Fibroblast of pulmonary artery (primary cell): ENCODE data around the gene ZNF581.

Source experiments
- DNase-seq: peaks from one replicate; pipeline ENCODE4 v3.0.0-alpha.2; 2010; ENCODE audit warnings: low read depth
- H3K4me3 ChIP-seq: replicated peaks from 2 replicates; pipeline ENCODE4 v1.5.1; 2011; ENCODE audit warnings: low read depth, mild to moderate bottlenecking, control low read depth, low read length, moderate library complexity
- CTCF ChIP-seq: IDR thresholded peaks from 2 replicates; pipeline ENCODE4 v1.5.1; 2011; ENCODE audit warnings: mild to moderate bottlenecking, control low read depth, low read length, inconsistent platforms; ENCODE audit errors: missing control alignments

The ZNF581 gene

GRCh38 chr19:55653651-55654322, 10.3 kb downstream of the ZNF581 start:
- H3K4me3 ChIP-seq, result peak overlapping the region; percentile 78
- peak; percentile 99 for DNase-seq
- TF ChIP-seq CTCF, result peak; percentile 100

GRCh38 chr19:55654323-55654867, 10.9 kb downstream of the ZNF581 start:
- peak; percentile 100 for DNase-seq
- H3K4me3 ChIP-seq, result peak overlapping the region; percentile 78
- no peak for TF ChIP-seq CTCF

GRCh38 chr19:55654868-55655647, 11.6 kb downstream of the ZNF581 start, which contains the start of gene U2AF2:
U2AF2 (plus strand) TSS chr19:55655035; CDS start chr19:55655105, 70 bp downstream.
- peak within 1 kb of the TSS; percentile 78 for H3K4me3 ChIP-seq
- peak; percentile 62 for DNase-seq
- no peak for TF ChIP-seq CTCF

DNA sequence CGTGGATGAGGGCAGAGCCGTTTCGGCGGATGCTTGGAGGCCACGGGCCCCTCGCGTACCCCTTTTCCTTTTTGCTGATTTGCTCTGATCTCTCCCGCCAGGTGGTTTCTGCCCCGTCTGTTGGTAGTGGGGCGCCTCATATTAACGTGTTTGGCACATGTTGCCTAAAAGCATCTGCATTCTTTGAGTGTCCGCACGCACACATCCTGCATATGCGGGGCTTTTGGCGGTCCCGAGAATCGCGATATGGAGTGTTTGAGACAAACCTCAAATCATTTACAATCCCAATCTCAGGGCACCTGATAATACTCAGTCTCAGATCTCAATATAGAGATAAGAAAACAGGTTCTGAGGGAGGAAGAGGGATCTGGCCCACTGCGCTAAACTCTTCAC, 12.2 kb downstream of the ZNF581 start:
- TF ChIP-seq CTCF, result no peak
- peak overlapping the region; percentile 78 for H3K4me3 ChIP-seq
- no peak for DNase-seq

DNA sequence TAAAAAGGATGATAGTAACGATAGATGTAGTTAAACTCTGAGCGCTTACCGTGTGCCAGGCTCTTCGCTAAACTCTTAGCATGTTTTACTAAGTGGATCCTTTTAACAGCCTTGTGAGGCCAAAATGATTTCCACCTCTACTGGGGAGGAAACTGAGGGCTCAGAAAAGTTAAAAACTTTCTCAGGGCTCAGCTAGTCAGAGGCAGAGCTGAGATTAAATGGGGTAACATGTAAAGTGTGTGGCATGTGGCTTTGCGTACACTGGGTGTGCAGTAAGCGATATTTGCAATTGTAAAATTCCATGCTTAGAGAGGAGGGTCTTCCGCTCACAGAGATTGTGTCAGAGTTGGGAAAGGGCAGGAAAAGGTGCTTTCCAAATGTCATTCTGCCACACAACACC, 13.1 kb downstream of the ZNF581 start:
- peak overlapping the region; percentile 78 for H3K4me3 ChIP-seq
- DNase-seq, result no peak
- no peak for TF ChIP-seq CTCF

GRCh38 chr19:55656988-55657747, 13.7 kb downstream of the ZNF581 start:
- H3K4me3 ChIP-seq, result peak overlapping the region; percentile 78
- DNase-seq, result no peak
- no peak for TF ChIP-seq CTCF
